H1 (cell line): ENCODE measurements around the gene DMGDH. TPM values are rescaled to one million over a fixed set of nuclear protein-coding genes. Genes with fewer than 3 reads are reported as not detected.

Experiments used
- CTCF ChIA-PET: fragments of 300-600 bp; sonication (Branson Sonifier 250); formaldehyde crosslinking; loops from one replicate; lab custom pipeline; 2021; ENCODE audit not compliant: partially characterized antibody; lab: Charles Lee
- POLR2A ChIA-PET: fragments of 300-600 bp; sonication (Branson Sonifier 250); formaldehyde crosslinking; loops from one replicate; lab custom pipeline; 2021; ENCODE audit warnings: inconsistent platforms; ENCODE audit not compliant: partially characterized antibody; lab: Charles Lee
- DNase-seq, 2 experiments: peaks; one replicate each; pipeline versions ENCODE4 v3.0.0 to v3.0.0-alpha.2; 2010 to 2022; ENCODE audit warnings: low spot score in 2 of 2, low read depth in 1 of 2, mixed read lengths in 1 of 2
- FAIRE-seq: peaks from 2 replicates; lab custom pipeline; 2011; peaks lifted over from hg19 to GRCh38; lab: Jason Lieb, UNC
- H2AFZ ChIP-seq: 2 replicates; pipeline ENCODE4 v1.8.1; 2012; ENCODE audit warnings: low read length, inconsistent platforms
- H2AK5ac ChIP-seq: 2 replicates; pipeline ENCODE4 v1.6.1; 2013; ENCODE audit warnings: low read depth, low read length
- H2BK120ac ChIP-seq: replicated peaks from 2 replicates; pipeline ENCODE3; 2013; ENCODE audit warnings: low read depth, low read length, inconsistent platforms
- H2BK12ac ChIP-seq: 2 replicates; pipeline ENCODE4 v1.6.1; 2013; ENCODE audit warnings: low read depth, low read length
- H2BK15ac ChIP-seq: 2 replicates; pipeline ENCODE4 v1.6.1; 2013; ENCODE audit warnings: low read length
- H2BK20ac ChIP-seq: 2 replicates; pipeline ENCODE4 v1.6.1; 2013; ENCODE audit warnings: low read length
- H2BK5ac ChIP-seq: 2 replicates; pipeline ENCODE4 v1.6.1; 2013; ENCODE audit warnings: low read depth, low read length
- H3K14ac ChIP-seq: 2 replicates; pipeline ENCODE4 v1.6.1; 2013; ENCODE audit warnings: inconsistent platforms; ENCODE audit not compliant: insufficient read length
- H3K18ac ChIP-seq: 2 replicates; pipeline ENCODE4 v1.6.1; 2013; ENCODE audit warnings: low read length; ENCODE audit errors: extremely low read depth
- H3K23ac ChIP-seq: 2 replicates; pipeline ENCODE4 v1.6.1; 2013; ENCODE audit warnings: inconsistent platforms; ENCODE audit not compliant: insufficient read length
- H3K23me2 ChIP-seq: 2 replicates; pipeline ENCODE4 v1.6.1; 2013; ENCODE audit warnings: low read depth, low read length
- H3K27ac ChIP-seq: 2 replicates; pipeline ENCODE4 v1.6.1; 2011; ENCODE audit warnings: low read depth, low read length, inconsistent platforms
- H3K27me3 ChIP-seq, 4 experiments: replicated peaks in 1 of 4; 1 replicate in 1 of 4; 2 replicates in 3 of 4; pipeline versions ENCODE4 v1.6.1 to v1.8.1; 2011 to 2013; ENCODE audit warnings: low read length in 3 of 4, mild to moderate bottlenecking in 3 of 4, inconsistent platforms in 2 of 4, mixed read lengths in 2 of 4, moderate library complexity in 1 of 4; ENCODE audit not compliant: control insufficient read depth in 3 of 4, insufficient read depth in 3 of 4; ENCODE audit errors: extremely low read depth in 1 of 4
- H3K36me3 ChIP-seq, 4 experiments: 2 replicates each; pipeline versions ENCODE4 v1.6.1 to v1.8.1; 2011 to 2013; ENCODE audit warnings: mild to moderate bottlenecking in 4 of 4, low read length in 3 of 4, moderate library complexity in 2 of 4, control low read depth in 1 of 4, inconsistent platforms in 1 of 4; ENCODE audit not compliant: insufficient read depth in 4 of 4, control insufficient read depth in 2 of 4
- H3K4ac ChIP-seq: replicated peaks from 2 replicates; pipeline ENCODE3; 2013; ENCODE audit warnings: low read length, low read depth, mixed read lengths, inconsistent platforms; ENCODE audit not compliant: insufficient read length
- H3K4me1 ChIP-seq, 4 experiments: replicated peaks in 1 of 4; 1 replicate in 1 of 4; 2 replicates in 3 of 4; pipeline versions ENCODE4 v1.6.1 to v1.8.1; 2011 to 2013; ENCODE audit warnings: low read length in 3 of 4, inconsistent platforms in 2 of 4, mixed read lengths in 1 of 4; ENCODE audit not compliant: insufficient read depth in 4 of 4, control insufficient read depth in 3 of 4
- H3K4me2 ChIP-seq, 2 experiments: 2 replicates each; pipeline versions ENCODE4 v1.6.1 to v1.8.1; 2011 to 2013; ENCODE audit warnings: low read depth in 2 of 2, low read length in 2 of 2, control low read depth in 1 of 2, inconsistent platforms in 1 of 2, mild to moderate bottlenecking in 1 of 2; ENCODE audit not compliant: insufficient read depth in 1 of 2
- H3K4me3 ChIP-seq, 4 experiments: fragments of 200-600, 300-600 bp in 1 of 4; sonication (generic), shearing (Covaris generic), sonication (Bioruptor Twin) in 1 of 4; 2 replicates each; pipeline versions ENCODE4 v1.5.1 to v1.8.1; 2011 to 2016; ENCODE audit warnings: low read length in 4 of 4, low read depth in 3 of 4, control low read depth in 2 of 4, inconsistent platforms in 2 of 4, mild to moderate bottlenecking in 2 of 4, mixed read lengths in 1 of 4, moderate library complexity in 1 of 4; ENCODE audit not compliant: insufficient read depth in 2 of 4; ENCODE audit errors: extremely low read depth in 1 of 4
- H3K56ac ChIP-seq: replicated peaks from 2 replicates; pipeline ENCODE3; 2013; ENCODE audit warnings: low read depth, mild to moderate bottlenecking, mixed read lengths, low read length, inconsistent platforms; ENCODE audit not compliant: insufficient read length
- H3K79me1 ChIP-seq: 2 replicates; pipeline ENCODE4 v1.6.1; 2013; ENCODE audit warnings: low read depth, low read length, control low read depth
- H3K79me2 ChIP-seq, 2 experiments: 2 replicates each; pipeline versions ENCODE4 v1.6.1 to v1.8.1; 2012 to 2013; ENCODE audit warnings: low read length in 2 of 2, mild to moderate bottlenecking in 2 of 2, inconsistent platforms in 1 of 2; ENCODE audit not compliant: insufficient read depth in 2 of 2, control insufficient read depth in 1 of 2
- H3K9ac ChIP-seq, 4 experiments: replicated peaks in 1 of 4; 1 replicate in 1 of 4; 2 replicates in 3 of 4; pipeline versions ENCODE4 v1.6.1 to v1.8.1; 2011 to 2013; ENCODE audit warnings: low read depth in 3 of 4, low read length in 3 of 4, control low read depth in 2 of 4, mild to moderate bottlenecking in 2 of 4, moderate library complexity in 2 of 4, inconsistent platforms in 1 of 4; ENCODE audit errors: extremely low read depth in 1 of 4
- H3K9me3 ChIP-seq, 2 experiments: 2 replicates each; pipeline versions ENCODE4 v1.6.1 to v1.8.1; 2012 to 2013; ENCODE audit warnings: mild to moderate bottlenecking in 2 of 2, moderate library complexity in 2 of 2, control low read depth in 1 of 2, inconsistent platforms in 1 of 2, low read depth in 1 of 2, low read length in 1 of 2, mixed read lengths in 1 of 2; ENCODE audit not compliant: insufficient read depth in 2 of 2
- H4K20me1 ChIP-seq, 2 experiments: replicated peaks in 1 of 2; 2 replicates each; pipeline versions ENCODE3 to v1.8.1; 2011 to 2013; ENCODE audit warnings: inconsistent platforms in 2 of 2, low read length in 2 of 2, mild to moderate bottlenecking in 1 of 2; ENCODE audit not compliant: insufficient read depth in 2 of 2, control insufficient read depth in 1 of 2
- H4K5ac ChIP-seq: 2 replicates; pipeline ENCODE4 v1.6.1; 2013; ENCODE audit warnings: low read length, low read depth, mixed read lengths, inconsistent platforms; ENCODE audit not compliant: insufficient read length
- H4K8ac ChIP-seq: 2 replicates; pipeline ENCODE4 v1.8.0; 2013; ENCODE audit warnings: mild to moderate bottlenecking, moderate library complexity, low read length, inconsistent platforms; ENCODE audit not compliant: insufficient read depth; ENCODE audit errors: extremely low read depth
- H4K91ac ChIP-seq: replicated peaks from 2 replicates; pipeline ENCODE3; 2013; ENCODE audit warnings: low read length, mixed read lengths, inconsistent platforms; ENCODE audit not compliant: insufficient read length
- CTBP2 ChIP-seq: IDR thresholded peaks from 2 replicates; pipeline ENCODE4 v1.7.0; 2011; ENCODE audit warnings: borderline replicate concordance, mild to moderate bottlenecking, moderate library complexity, mixed read lengths, low read length; ENCODE audit not compliant: insufficient read depth, insufficient read length
- TAF1 ChIP-seq: IDR thresholded peaks from 2 replicates; pipeline ENCODE4 v1.6.1; 2011; ENCODE audit warnings: mild to moderate bottlenecking, low read depth, low read length
- whole genome bisulfite sequencing, 2 experiments: shearing (Covaris generic) in 1 of 2; methylation state at CpG; one replicate each; pipeline versions ENCODE4 v1.1.6 to v1.1.7; 2013 to 2015; ENCODE audit warnings: low lambda C conversion rate in 2 of 2, mixed read lengths in 2 of 2, inconsistent platforms in 1 of 2, low coverage in 1 of 2, missing lambda C conversion rate in 1 of 2; ENCODE audit not compliant: insufficient replicate concordance in 2 of 2, insufficient coverage in 1 of 2, insufficient read length in 1 of 2; ENCODE audit errors: extremely low coverage in 1 of 2, missing lambda C conversion rate in 1 of 2; 5-methylcytosine and 5-hydroxymethylcytosine counted together
- polyA plus RNA-seq, 7 experiments: library from polyadenylated mRNA; depleted of rRNA in 3 of 7; stranded (reverse) in 5 of 7; unstranded in 2 of 7; fragments of >200 nt in 5 of 7; fragments of 200-250 nt in 2 of 7; gene quantifications; 1 replicate in 5 of 7; 2 replicates in 1 of 7; 4 replicates in 1 of 7; pipeline versions ENCODE4 v1.2.1 to v1.2.3, GENCODE V29; 2011 to 2013; ENCODE audit warnings: missing spikeins in 2 of 7, mixed read lengths in 2 of 7
- total RNA-seq: library from RNA; stranded (reverse); fragmentation: NEBNext Ultra II Directional; extraction: Animal tissue kit (Norgen Biotek cat#: 25700); gene quantifications from 2 replicates; pipeline ENCODE4 v1.2.1, GENCODE V29; 2021

Gene DMGDH
- total and polyA plus RNA-seq, 2 of the 8 experiments (the other 6 are each of a cell fraction or from before 2014, with no cell fraction given), result 0.15 TPM; not detected in 1

DNA sequence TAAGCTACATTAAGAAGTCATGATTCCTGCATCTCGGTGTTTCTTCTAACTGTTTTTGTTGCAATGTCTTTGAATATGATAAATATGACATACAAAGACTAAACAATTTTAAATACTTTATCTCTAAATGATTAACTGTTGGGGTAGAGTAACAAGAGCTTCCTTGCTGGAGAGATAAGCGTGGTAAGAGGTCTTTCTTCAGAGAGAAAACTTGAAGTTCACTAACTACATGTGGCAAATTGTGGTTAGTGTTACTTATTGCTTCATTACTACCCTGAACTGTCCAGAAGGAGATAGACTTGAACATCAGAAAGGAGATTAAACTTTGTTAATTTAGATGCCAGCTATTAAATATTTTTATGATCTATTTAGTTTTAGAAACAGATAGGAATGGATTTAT lies 77.3 kb downstream of the DMGDH start:
- TF ChIP-seq TAF1 (no peak), CTBP2 (no peak)
- no peak overlapping the region for H3K14ac ChIP-seq
- CTCF ChIA-PET, result interaction anchor here (0.7 kb wide), 1 partner anchor 291 kb away, joined by 3 read pairs; no protein-coding TSS in a partner anchor
- no peak overlapping the region for H3K4me2 ChIP-seq
- H3K36me3 ChIP-seq, result no peaks in the 10 kb centered on the region; a peak in 1 of 8 replicates
- POLR2A ChIA-PET, result no interaction called here
- H3K9me3 ChIP-seq, result peaks cover 0 to 4% of the 10 kb centered on the region in 2 experiments; a peak in 1 of 4 replicates
- no peak overlapping the region for H3K23ac ChIP-seq
- H3K4me3 ChIP-seq, result no peak overlapping the region
- no peak overlapping the region for H2BK5ac ChIP-seq
- FAIRE-seq (no peak), DNase-seq (no peak)
- H2BK12ac ChIP-seq, result no peak overlapping the region
- no peak overlapping the region for H2BK120ac ChIP-seq
- H2BK20ac ChIP-seq, result no peak overlapping the region
- no peak overlapping the region for H3K27ac ChIP-seq
- WGBS, 2 experiments, result 85% methylated on average over 2 of the region's 2 CpGs; no CpG with 5 or more reads in 1 of the 2 experiments
- H3K4me1 ChIP-seq, result no peaks in the 10 kb centered on the region
- no peak overlapping the region for H2BK15ac ChIP-seq
- H3K27me3 ChIP-seq, result no peaks in the 10 kb centered on the region
- no peak overlapping the region for H3K18ac ChIP-seq
- no peak overlapping the region for H2AFZ ChIP-seq
- H4K91ac ChIP-seq, result no peak overlapping the region
- H4K8ac ChIP-seq, result no peak overlapping the region
- H3K79me1 ChIP-seq, result no peaks in the 10 kb centered on the region
- H3K79me2 ChIP-seq, result no peaks in the 10 kb centered on the region
- H3K4ac ChIP-seq, result no peak overlapping the region
- no peak overlapping the region for H4K5ac ChIP-seq
- H4K20me1 ChIP-seq, result no peaks in the 10 kb centered on the region
- no peaks in the 10 kb centered on the region for H3K23me2 ChIP-seq
- H2AK5ac ChIP-seq, result no peak overlapping the region
- no peak overlapping the region for H3K9ac ChIP-seq
- no peak overlapping the region for H3K56ac ChIP-seq
